HEK293T (cell line): ENCODE measurements around the gene EVC2.

Experiments
- CTCF ChIA-PET: fragments of 350-600 bp; formaldehyde crosslinking; extraction: SDS; loops from one replicate; lab custom pipeline; 2021; ENCODE audit warnings: antibody characterized with exemption, inconsistent platforms; lab: Yijun Ruan, JAX
- POLR2A ChIA-PET: fragments of 350-600 bp; formaldehyde crosslinking; extraction: SDS; loops from one replicate; lab custom pipeline; 2020; ENCODE audit warnings: antibody characterized with exemption, inconsistent platforms; lab: Yijun Ruan, JAX
- DNase-seq: peaks from one replicate; pipeline ENCODE4 v3.0.0; 2012; ENCODE audit warnings: mixed read lengths; ENCODE audit errors: extremely low spot score
- ARNT ChIP-seq: fragments of 450-650 bp; IDR thresholded peaks from 2 replicates; pipeline ENCODE4 v1.6.1; 2017; ENCODE audit warnings: mild to moderate bottlenecking
- BHLHE40 ChIP-seq: fragments of 450-650 bp; IDR thresholded peaks from 2 replicates; pipeline ENCODE4 v1.6.1; 2016; ENCODE audit warnings: mild to moderate bottlenecking, moderate library complexity, borderline replicate concordance
- CTBP1 ChIP-seq: fragments of 450-650 bp; IDR thresholded peaks from 2 replicates; pipeline ENCODE4 v1.6.1; 2016; ENCODE audit warnings: borderline replicate concordance
- ELF4 ChIP-seq: fragments of 450-650 bp; IDR thresholded peaks from 2 replicates; pipeline ENCODE4 v1.6.1; 2017; ENCODE audit warnings: antibody characterized with exemption
- FOXA1 ChIP-seq: fragments of 450-650 bp; IDR thresholded peaks from 2 replicates; pipeline ENCODE4 v1.6.1; 2016; ENCODE audit warnings: mild to moderate bottlenecking
- FOXK2 ChIP-seq: fragments of 450-650 bp; IDR thresholded peaks from 2 replicates; pipeline ENCODE4 v1.6.1; 2016; ENCODE audit warnings: mild to moderate bottlenecking
- FOXM1 ChIP-seq: fragments of 450-650 bp; IDR thresholded peaks from 2 replicates; pipeline ENCODE4 v1.6.1; 2017; ENCODE audit warnings: mild to moderate bottlenecking, borderline replicate concordance
- HDGF ChIP-seq: fragments of 450-650 bp; IDR thresholded peaks from 2 replicates; pipeline ENCODE4 v1.6.1; 2017; ENCODE audit warnings: antibody characterized with exemption, borderline replicate concordance
- L3MBTL2 ChIP-seq: fragments of 450-650 bp; conservative IDR thresholded peaks from 2 replicates; pipeline ENCODE4 v1.6.1; 2016; ENCODE audit warnings: mild to moderate bottlenecking
- LEF1 ChIP-seq: fragments of 450-650 bp; IDR thresholded peaks from 2 replicates; pipeline ENCODE4 v1.6.1; 2017; ENCODE audit warnings: mild to moderate bottlenecking, borderline replicate concordance
- NFRKB ChIP-seq: fragments of 450-650 bp; IDR thresholded peaks from 2 replicates; pipeline ENCODE4 v1.6.1; 2016; ENCODE audit warnings: mild to moderate bottlenecking, moderate library complexity
- SP1 ChIP-seq: fragments of 450-650 bp; IDR thresholded peaks from 2 replicates; pipeline ENCODE4 v1.6.1; 2017
- SUZ12 ChIP-seq: fragments of 450-650 bp; IDR thresholded peaks from 2 replicates; pipeline ENCODE4 v1.6.1; 2016; ENCODE audit warnings: mild to moderate bottlenecking
- TARDBP ChIP-seq: fragments of 450-650 bp; IDR thresholded peaks from 2 replicates; pipeline ENCODE4 v1.6.1; 2016
- ZNF384 ChIP-seq: fragments of 450-650 bp; IDR thresholded peaks from 2 replicates; pipeline ENCODE4 v1.6.1; 2016
- TF ChIP-seq, protein P1 (sequence below): fragments of 450-650 bp; IDR thresholded peaks from 2 replicates; pipeline ENCODE4 v1.6.1; 2016

Gene EVC2

GRCh38 chr4:5552451-5552850 lies 155.9 kb downstream of the EVC2 start:
- ChIA-PET CTCF (no interaction called here), POLR2A (no interaction called here)
- TF ChIP-seq L3MBTL2 (no peak), ELF4 (no peak), SUZ12 (no peak), FOXK2 (no peak), BHLHE40 (no peak), FOXM1 (no peak), ZNF384 (no peak), FOXA1 (no peak), SP1 (no peak), CTBP1 (no peak), TARDBP (no peak), ARNT (no peak), NFRKB (no peak), LEF1 (no peak)
- TF ChIP-seq, protein P1, sequence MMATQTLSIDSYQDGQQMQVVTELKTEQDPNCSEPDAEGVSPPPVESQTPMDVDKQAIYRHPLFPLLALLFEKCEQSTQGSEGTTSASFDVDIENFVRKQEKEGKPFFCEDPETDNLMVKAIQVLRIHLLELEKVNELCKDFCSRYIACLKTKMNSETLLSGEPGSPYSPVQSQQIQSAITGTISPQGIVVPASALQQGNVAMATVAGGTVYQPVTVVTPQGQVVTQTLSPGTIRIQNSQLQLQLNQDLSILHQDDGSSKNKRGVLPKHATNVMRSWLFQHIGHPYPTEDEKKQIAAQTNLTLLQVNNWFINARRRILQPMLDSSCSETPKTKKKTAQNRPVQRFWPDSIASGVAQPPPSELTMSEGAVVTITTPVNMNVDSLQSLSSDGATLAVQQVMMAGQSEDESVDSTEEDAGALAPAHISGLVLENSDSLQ, result no peak
- DNase-seq, result no peak

DNA sequence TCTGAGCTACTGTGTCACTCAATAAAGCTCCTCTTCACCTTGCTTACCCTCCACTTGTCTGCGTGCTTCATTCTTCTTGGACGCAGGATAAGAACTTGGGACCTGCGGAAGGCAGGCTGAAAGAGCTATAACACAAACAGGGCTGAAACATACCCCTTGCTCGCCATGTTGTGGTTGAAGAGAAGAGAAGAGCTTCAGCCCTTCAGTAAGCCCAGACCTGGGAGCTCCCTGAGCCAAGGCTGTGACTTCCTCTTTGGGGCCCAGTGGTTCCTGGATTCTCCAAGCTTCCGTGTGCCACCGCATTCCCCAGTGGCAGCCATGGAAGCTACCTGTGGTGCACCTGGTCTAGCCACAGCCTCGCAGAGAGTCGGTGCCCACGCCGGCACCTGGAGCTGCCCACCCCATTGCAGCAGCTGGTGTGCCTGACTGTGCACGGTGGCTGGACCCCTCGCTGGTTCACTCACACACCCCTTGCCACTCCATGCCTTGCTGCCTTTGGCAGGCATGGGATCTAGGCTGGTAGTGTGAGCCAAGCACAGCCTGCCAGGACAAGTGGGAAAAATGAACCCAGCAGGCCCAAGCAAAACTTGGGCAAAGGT lies 160.6 kb downstream of the EVC2 start:
- ChIA-PET CTCF (no interaction called here), POLR2A (no interaction called here)
- TF ChIP-seq ELF4 (no peak), LEF1 (no peak), FOXK2 (no peak)
- TF ChIP-seq, protein P1, result no peak
- no peak for DNase-seq

- no peak for TF ChIP-seq ZNF384
- no peak for TF ChIP-seq CTBP1
- TF ChIP-seq HDGF, result no peak
- TF ChIP-seq FOXK2, result no peak
- TF ChIP-seq, protein P1, result no peak
- no peak for TF ChIP-seq SUZ12
- no peak for TF ChIP-seq ARNT
- TF ChIP-seq BHLHE40, result no peak
- no peak for TF ChIP-seq L3MBTL2
- TF ChIP-seq ELF4, result no peak
- no peak for TF ChIP-seq TARDBP
- no peak for TF ChIP-seq SP1
- TF ChIP-seq NFRKB, result no peak
- TF ChIP-seq FOXM1, result no peak
- no peak for TF ChIP-seq LEF1
- TF ChIP-seq FOXA1, result no peak
- ChIA-PET POLR2A (no interaction called here), CTCF (no interaction called here)
- DNase-seq, result no peak
These were observed 163.1 kb downstream of the EVC2 start for GRCh38 chr4:5545271-5545670.

DNA sequence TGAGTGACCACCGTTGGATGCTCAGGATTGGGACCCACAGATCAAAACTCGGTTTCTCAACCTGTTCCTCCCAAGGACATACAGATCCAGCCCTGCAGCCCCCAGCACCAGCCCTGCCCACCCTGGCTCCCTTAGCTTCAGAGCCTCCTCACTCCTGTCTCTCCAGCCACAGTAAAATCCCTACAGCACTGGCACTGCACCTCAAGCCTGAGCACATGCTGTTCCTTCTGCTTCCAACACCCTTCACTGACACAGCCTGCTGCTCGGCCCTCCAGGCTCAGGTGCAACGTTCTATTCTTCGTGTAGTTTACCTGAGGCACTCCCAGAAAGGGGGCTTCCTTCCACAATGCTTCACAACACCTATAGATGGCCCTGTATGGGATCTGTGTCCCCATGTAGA lies 163.6 kb downstream of the EVC2 start:
- CTCF ChIA-PET, result no interaction called here
- DNase-seq, result no peak
- TF ChIP-seq HDGF (no peak), ELF4 (no peak), NFRKB (no peak), ARNT (no peak), TARDBP (no peak), SP1 (no peak), LEF1 (no peak), L3MBTL2 (no peak), BHLHE40 (no peak), ZNF384 (no peak), FOXA1 (no peak), FOXK2 (no peak), CTBP1 (no peak), SUZ12 (no peak), FOXM1 (no peak)
- TF ChIP-seq, protein P1, result no peak
- POLR2A ChIA-PET, result no interaction called here

DNA sequence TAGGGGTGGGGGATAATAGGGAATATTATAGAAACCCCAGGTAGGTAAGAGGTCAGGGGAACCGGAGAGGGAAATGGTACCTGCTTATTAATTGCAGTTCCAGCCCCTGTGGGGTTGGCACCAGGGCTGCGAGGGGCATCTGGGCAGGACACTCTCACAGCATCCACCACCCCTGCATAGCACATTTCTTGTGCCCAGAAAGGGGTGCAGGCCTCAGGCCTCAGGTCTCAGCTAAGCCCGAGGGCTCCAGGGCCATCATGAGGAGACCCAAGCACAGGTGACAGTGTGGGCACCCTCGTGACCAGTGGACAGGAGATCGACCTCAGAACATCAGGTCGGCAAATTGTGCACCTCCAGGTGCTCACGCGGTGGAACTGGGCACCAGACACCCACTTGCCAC lies 164.7 kb downstream of the EVC2 start:
- CTCF ChIA-PET, result no interaction called here
- DNase-seq, result no peak
- POLR2A ChIA-PET, result no interaction called here
- TF ChIP-seq NFRKB (no peak), SP1 (no peak), BHLHE40 (no peak)
- TF ChIP-seq, protein P1, result no peak
